ENCODE data around the gene GCN1. TPM values are rescaled to one million over a fixed set of nuclear protein-coding genes. Genes with fewer than 3 reads are reported as not detected.

The GCN1 gene
- total RNA-seq, 1 donor from 2014 or later = 123 TPM

DNA sequence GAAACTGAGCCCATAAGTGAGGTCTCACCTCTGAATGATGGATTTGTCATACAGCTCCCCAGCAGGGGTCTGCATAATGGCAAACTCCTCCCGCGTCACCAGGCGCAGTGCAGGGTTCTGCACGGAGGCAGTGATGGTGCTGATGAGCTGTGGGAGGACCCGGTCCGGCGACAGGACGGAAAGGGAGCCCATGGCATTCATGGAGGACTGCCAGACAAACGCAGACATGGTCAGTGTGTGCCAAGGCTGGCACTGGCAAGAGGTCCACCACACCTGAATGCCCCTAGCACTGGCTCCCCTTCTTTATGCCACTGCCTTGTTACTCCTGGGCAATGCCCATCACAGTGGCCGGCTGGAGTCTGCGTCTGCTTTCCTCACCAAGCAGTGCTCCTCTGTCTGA is 32.7 kb downstream of the GCN1 start:
- no peak overlapping the region for H3K4me3 ChIP-seq (ENCODE audit: insufficient read depth, low read depth, low read length)
- peaks cover 61% of the 10 kb centered on the region for H3K36me3 ChIP-seq (ENCODE audit: insufficient read depth, low read length)
- Mint-ChIP-seq H3K9me3 (ENCODE audit: unreplicated experiment) (no peaks in the 10 kb centered on the region), H3K4me1 (ENCODE audit: low read depth, unreplicated experiment) (no peaks in the 10 kb centered on the region), H3K36me3 (ENCODE audit: low read depth, unreplicated experiment) (peaks cover 37% of the 10 kb centered on the region), H3K27me3 (ENCODE audit: low read depth, unreplicated experiment) (no peaks in the 10 kb centered on the region), H3K4me3 (ENCODE audit: unreplicated experiment) (no peak overlapping the region), H3K27ac (ENCODE audit: unreplicated experiment) (no peak overlapping the region)
- H3K9me3 ChIP-seq (ENCODE audit: insufficient read depth, low read depth, low read length) = no peaks in the 10 kb centered on the region
- peaks cover 53% of the 10 kb centered on the region for H4K20me1 ChIP-seq (ENCODE audit: insufficient read depth, low read length)
- no peak for DNase-seq (ENCODE audit: low read depth)
- H3K27ac ChIP-seq (ENCODE audit: low read depth, low read length) = no peak overlapping the region
- H2AFZ ChIP-seq (ENCODE audit: low read depth, low read length) = no peak overlapping the region
- no peak overlapping the region for H3K4me2 ChIP-seq (ENCODE audit: low read length)
- no peaks in the 10 kb centered on the region for H3K27me3 ChIP-seq (ENCODE audit: insufficient read depth, low read length)
- H3K79me2 ChIP-seq (ENCODE audit: insufficient read depth, low read length) = no peaks in the 10 kb centered on the region
- no peak overlapping the region for H3K9ac ChIP-seq (ENCODE audit: low read length)
- H3K4me1 ChIP-seq (ENCODE audit: insufficient read depth, low read length) = no peaks in the 10 kb centered on the region
- FAIRE-seq = no peak
- no peak for TF ChIP-seq EZH2 (IDR thresholded peaks at IDR 0.05; ENCODE audit: insufficient read depth, low read length)
- TF ChIP-seq, protein P1, sequence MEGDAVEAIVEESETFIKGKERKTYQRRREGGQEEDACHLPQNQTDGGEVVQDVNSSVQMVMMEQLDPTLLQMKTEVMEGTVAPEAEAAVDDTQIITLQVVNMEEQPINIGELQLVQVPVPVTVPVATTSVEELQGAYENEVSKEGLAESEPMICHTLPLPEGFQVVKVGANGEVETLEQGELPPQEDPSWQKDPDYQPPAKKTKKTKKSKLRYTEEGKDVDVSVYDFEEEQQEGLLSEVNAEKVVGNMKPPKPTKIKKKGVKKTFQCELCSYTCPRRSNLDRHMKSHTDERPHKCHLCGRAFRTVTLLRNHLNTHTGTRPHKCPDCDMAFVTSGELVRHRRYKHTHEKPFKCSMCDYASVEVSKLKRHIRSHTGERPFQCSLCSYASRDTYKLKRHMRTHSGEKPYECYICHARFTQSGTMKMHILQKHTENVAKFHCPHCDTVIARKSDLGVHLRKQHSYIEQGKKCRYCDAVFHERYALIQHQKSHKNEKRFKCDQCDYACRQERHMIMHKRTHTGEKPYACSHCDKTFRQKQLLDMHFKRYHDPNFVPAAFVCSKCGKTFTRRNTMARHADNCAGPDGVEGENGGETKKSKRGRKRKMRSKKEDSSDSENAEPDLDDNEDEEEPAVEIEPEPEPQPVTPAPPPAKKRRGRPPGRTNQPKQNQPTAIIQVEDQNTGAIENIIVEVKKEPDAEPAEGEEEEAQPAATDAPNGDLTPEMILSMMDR (IDR thresholded peaks at IDR 0.05; ENCODE audit: insufficient read depth, low read depth, low read length) = no peak

DNA sequence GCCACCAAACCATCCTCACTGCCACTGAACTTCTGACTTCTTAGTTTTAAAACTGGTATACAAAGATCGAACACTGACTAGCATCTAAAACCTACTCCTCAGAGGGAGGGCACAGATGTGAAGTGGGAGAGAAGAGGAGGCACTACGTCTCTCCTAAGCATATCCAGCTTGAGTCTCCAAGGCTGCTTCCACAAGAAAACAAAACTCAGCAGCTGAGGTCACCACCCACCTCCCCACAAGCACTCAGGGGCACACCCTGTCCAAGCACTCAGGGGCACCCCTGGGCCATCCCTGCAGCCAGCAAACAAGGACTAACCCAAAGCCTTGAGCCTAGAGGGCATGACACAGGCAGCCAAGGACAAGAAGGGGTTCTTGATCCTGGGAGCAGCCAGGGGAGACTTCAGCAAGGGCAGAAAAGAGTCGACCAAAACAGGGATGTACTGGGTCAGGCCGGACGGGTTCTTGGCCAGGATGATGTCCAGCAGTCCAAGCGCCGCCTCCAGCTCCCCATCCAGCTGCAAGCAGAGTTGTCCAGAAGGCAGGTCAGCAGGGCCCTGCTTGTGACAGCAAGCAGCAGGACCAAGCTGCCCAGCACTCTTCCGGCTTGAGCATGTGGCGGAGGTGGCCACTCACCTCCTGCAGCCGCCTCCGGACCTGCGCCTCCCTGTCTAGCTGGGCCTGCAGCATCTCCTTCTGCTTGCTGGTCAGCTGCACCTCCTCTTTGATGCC is 34.8 kb downstream of the GCN1 start:
- no peaks in the 10 kb centered on the region for H3K79me2 ChIP-seq (ENCODE audit: insufficient read depth, low read length)
- H3K4me1 Mint-ChIP-seq (ENCODE audit: low read depth, unreplicated experiment) = no peaks in the 10 kb centered on the region
- FAIRE-seq = no peak
- H3K36me3 ChIP-seq (ENCODE audit: insufficient read depth, low read length) = peaks cover 76% of the 10 kb centered on the region
- no peak overlapping the region for H2AFZ ChIP-seq (ENCODE audit: low read depth, low read length)
- no peaks in the 10 kb centered on the region for H3K9me3 ChIP-seq (ENCODE audit: insufficient read depth, low read depth, low read length)
- no peak overlapping the region for H3K9ac ChIP-seq (ENCODE audit: low read length)
- H3K9me3 Mint-ChIP-seq (ENCODE audit: unreplicated experiment) = no peaks in the 10 kb centered on the region
- no peak overlapping the region for H3K4me3 ChIP-seq (ENCODE audit: insufficient read depth, low read depth, low read length)
- H3K27ac ChIP-seq (ENCODE audit: low read depth, low read length) = no peak overlapping the region
- DNase-seq (ENCODE audit: low read depth) = no peak
- H3K4me3 Mint-ChIP-seq (ENCODE audit: unreplicated experiment) = no peak overlapping the region
- peaks cover 61% of the 10 kb centered on the region for H4K20me1 ChIP-seq (ENCODE audit: insufficient read depth, low read length)
- H3K4me2 ChIP-seq (ENCODE audit: low read length) = no peak overlapping the region
- H3K27ac Mint-ChIP-seq (ENCODE audit: unreplicated experiment) = no peak overlapping the region
- no peak for TF ChIP-seq EZH2 (IDR thresholded peaks at IDR 0.05; ENCODE audit: insufficient read depth, low read length)
- TF ChIP-seq, protein P1 (IDR thresholded peaks at IDR 0.05; ENCODE audit: insufficient read depth, low read depth, low read length) = no peak
- peaks cover 46% of the 10 kb centered on the region for H3K36me3 Mint-ChIP-seq (ENCODE audit: low read depth, unreplicated experiment)
- H3K27me3 ChIP-seq (ENCODE audit: insufficient read depth, low read length) = no peaks in the 10 kb centered on the region
- no peaks in the 10 kb centered on the region for H3K4me1 ChIP-seq (ENCODE audit: insufficient read depth, low read length)
- H3K27me3 Mint-ChIP-seq (ENCODE audit: low read depth, unreplicated experiment) = no peaks in the 10 kb centered on the region

DNA sequence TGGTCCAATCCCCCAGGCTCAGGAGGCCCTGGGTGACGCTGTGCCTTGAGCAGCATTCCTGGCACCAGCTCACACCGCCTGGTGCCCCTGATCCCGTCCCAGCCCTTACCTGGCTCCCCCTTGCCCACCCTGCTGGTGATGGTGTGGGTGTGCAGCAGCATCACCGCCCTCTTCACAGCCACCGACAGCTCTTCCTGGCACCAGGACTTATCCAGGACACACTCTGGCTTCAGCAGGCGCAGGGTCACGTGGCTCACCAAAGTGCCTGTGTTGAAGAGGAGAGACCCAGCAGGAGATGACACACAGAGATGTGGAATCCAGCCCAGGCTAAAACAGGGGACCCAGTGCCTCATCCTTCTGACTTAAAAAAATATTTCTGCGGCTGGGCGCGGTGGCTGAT is 36.2 kb downstream of the GCN1 start:
- no peak for FAIRE-seq
- no peaks in the 10 kb centered on the region for H3K27me3 ChIP-seq (ENCODE audit: insufficient read depth, low read length)
- H4K20me1 ChIP-seq (ENCODE audit: insufficient read depth, low read length) = peaks cover 61% of the 10 kb centered on the region

More for the DNA sequence above, 36.2 kb downstream of the GCN1 start:
- Mint-ChIP-seq H3K4me3 (ENCODE audit: unreplicated experiment) (no peak overlapping the region), H3K9me3 (ENCODE audit: unreplicated experiment) (no peaks in the 10 kb centered on the region), H3K27ac (ENCODE audit: unreplicated experiment) (peak overlapping the region; percentile 18), H3K27me3 (ENCODE audit: low read depth, unreplicated experiment) (no peaks in the 10 kb centered on the region), H3K4me1 (ENCODE audit: low read depth, unreplicated experiment) (no peaks in the 10 kb centered on the region), H3K36me3 (ENCODE audit: low read depth, unreplicated experiment) (peaks cover 49% of the 10 kb centered on the region)
- Histone ChIP-seq H3K4me3 (ENCODE audit: insufficient read depth, low read depth, low read length) (no peak overlapping the region), H3K27ac (ENCODE audit: low read depth, low read length) (no peak overlapping the region), H3K9me3 (ENCODE audit: insufficient read depth, low read depth, low read length) (no peaks in the 10 kb centered on the region), H3K4me1 (ENCODE audit: insufficient read depth, low read length) (no peaks in the 10 kb centered on the region), H3K79me2 (ENCODE audit: insufficient read depth, low read length) (no peaks in the 10 kb centered on the region), H3K9ac (ENCODE audit: low read length) (no peak overlapping the region), H3K4me2 (ENCODE audit: low read length) (no peak overlapping the region), H3K36me3 (ENCODE audit: insufficient read depth, low read length) (peaks cover 77% of the 10 kb centered on the region), H2AFZ (ENCODE audit: low read depth, low read length) (no peak overlapping the region)
- TF ChIP-seq, protein P1 (IDR thresholded peaks at IDR 0.05; ENCODE audit: insufficient read depth, low read depth, low read length) = no peak
- TF ChIP-seq EZH2 (IDR thresholded peaks at IDR 0.05; ENCODE audit: insufficient read depth, low read length) = no peak
- no peak for DNase-seq (ENCODE audit: low read depth)
